Activated CD8-positive, alpha-beta memory T cell treated with anti-CD3 and anti-CD28 coated beads, Interleukin-2, amount 50 U/mL, for 24 hours (primary cell): ENCODE measurements around the gene ESPNL.

ENCODE experiments used
- DNase-seq: peaks from one replicate; pipeline ENCODE4 v3.0.0-alpha.2; 2020; ENCODE audit errors: extremely low read depth

Gene ESPNL

GRCh38 chr2:238141541-238142318 lies 41.6 kb downstream of the ESPNL start:
- no peak for DNase-seq

GRCh38 chr2:238142382-238143205 lies 42.5 kb downstream of the ESPNL start:
- no peak for DNase-seq

GRCh38 chr2:238143239-238143951 lies 43.3 kb downstream of the ESPNL start:
- no peak for DNase-seq

- no peak for DNase-seq
Measured at GRCh38 chr2:238144262-238144661, 44.1 kb downstream of the ESPNL start.

GRCh38 chr2:238145046-238145445 lies 44.9 kb downstream of the ESPNL start:
- no peak for DNase-seq

GRCh38 chr2:238145851-238146250 lies 45.7 kb downstream of the ESPNL start:
- no peak for DNase-seq

- DNase-seq, result no peak
Measured at GRCh38 chr2:238146884-238147544, 46.9 kb downstream of the ESPNL start.

- no peak for DNase-seq
Measured at GRCh38 chr2:238148981-238149380, 48.8 kb downstream of the ESPNL start.

- no peak for DNase-seq
Measured at GRCh38 chr2:238149841-238150572, 49.9 kb downstream of the ESPNL start.

- no peak for DNase-seq
Measured at GRCh38 chr2:238150686-238151085, 50.5 kb downstream of the ESPNL start.

GRCh38 chr2:238151205-238151604 lies 51.1 kb downstream of the ESPNL start:
- no peak for DNase-seq

GRCh38 chr2:238151628-238152235 lies 51.6 kb downstream of the ESPNL start:
- no peak for DNase-seq

- DNase-seq, result no peak
Measured at GRCh38 chr2:238152771-238153688, 52.9 kb downstream of the ESPNL start.

- DNase-seq, result no peak
Measured at GRCh38 chr2:238154570-238154969, 54.4 kb downstream of the ESPNL start.

GRCh38 chr2:238155051-238155760 lies 55.1 kb downstream of the ESPNL start:
- DNase-seq, result no peak

GRCh38 chr2:238155761-238156694 lies 55.9 kb downstream of the ESPNL start:
- no peak for DNase-seq

- no peak for DNase-seq
Measured at GRCh38 chr2:238157506-238158017, 57.4 kb downstream of the ESPNL start.
